ENCODE data around the gene TTYH2. TPM values are rescaled to one million over a fixed set of nuclear protein-coding genes. Genes with fewer than 3 reads are reported as not detected.

Gene TTYH2
- total and polyA plus RNA-seq, 3 experiments from 2014 or later = 6.0 to 17.4 (median 17.1) TPM

GRCh38 chr17:74217888-74218287 lies 4.5 kb downstream of the TTYH2 start:
- H3K4me3 ChIP-seq (ENCODE audit: low read length) = no peak overlapping the region
- H3K27me3 ChIP-seq (ENCODE audit: insufficient read depth, low read length, poor library complexity, severe bottlenecking) = no peaks in the 10 kb centered on the region
- ChIA-PET POLR2A (no interaction called here), CTCF (interaction anchor here (1.2 kb wide), 1 partner anchor 79 kb away, joined by 4 read pairs; no protein-coding TSS in a partner anchor)
- peaks cover 4 to 27% (median 10%) of the 10 kb centered on the region in 3 donors for H3K36me3 Mint-ChIP-seq
- no peaks in the 10 kb centered on the region for H3K9me3 Mint-ChIP-seq
- no peaks in the 10 kb centered on the region for H3K36me3 ChIP-seq (ENCODE audit: insufficient read depth, low read length)
- H3K4me3 Mint-ChIP-seq = no peak overlapping the region
- H3K4me1 ChIP-seq (ENCODE audit: insufficient read depth, low read length) = peaks cover 23% of the 10 kb centered on the region
- H3K27ac Mint-ChIP-seq = no peak overlapping the region
- H3K27me3 Mint-ChIP-seq = no peaks in the 10 kb centered on the region
- no peak for DNase-seq
- H3K4me1 Mint-ChIP-seq = peaks cover 25 to 39% (median 33%) of the 10 kb centered on the region in 3 donors
- H3K9me3 ChIP-seq (ENCODE audit: low read length) = no peaks in the 10 kb centered on the region
- H3K27ac ChIP-seq (ENCODE audit: low read depth, low read length) = no peak overlapping the region

DNA sequence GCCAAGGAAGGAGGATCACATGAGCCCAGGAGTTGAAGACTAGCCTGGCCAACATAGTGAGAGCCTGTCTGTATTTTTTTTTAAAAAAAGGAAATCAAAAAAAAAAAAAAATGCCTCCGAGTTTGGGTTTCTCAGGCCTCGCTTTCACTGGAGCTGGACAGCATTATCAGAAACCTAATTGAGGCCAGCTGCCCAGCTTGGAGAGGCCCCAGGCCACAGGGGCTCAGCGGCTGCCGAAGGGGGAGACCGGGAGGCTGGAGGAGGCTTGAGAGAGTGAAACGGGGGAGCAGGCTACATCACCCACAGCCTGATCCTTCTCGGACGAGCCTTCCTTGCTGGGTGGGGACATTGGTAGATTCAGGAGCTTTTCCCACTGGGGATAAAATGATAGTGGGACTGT lies 5.1 kb downstream of the TTYH2 start:
- Histone ChIP-seq H3K27me3 (ENCODE audit: insufficient read depth, low read length, poor library complexity, severe bottlenecking) (no peaks in the 10 kb centered on the region), H3K4me1 (ENCODE audit: insufficient read depth, low read length) (peaks cover 23% of the 10 kb centered on the region), H3K36me3 (ENCODE audit: insufficient read depth, low read length) (no peaks in the 10 kb centered on the region), H3K4me3 (ENCODE audit: low read length) (no peak overlapping the region), H3K27ac (ENCODE audit: low read depth, low read length) (no peak overlapping the region), H3K9me3 (ENCODE audit: low read length) (no peaks in the 10 kb centered on the region)
- Mint-ChIP-seq H3K36me3 (peaks cover 4 to 28% (median 10%) of the 10 kb centered on the region in 3 donors), H3K27me3 (no peaks in the 10 kb centered on the region), H3K4me3 (no peak overlapping the region), H3K4me1 (peaks cover 21 to 34% (median 28%) of the 10 kb centered on the region in 3 donors), H3K9me3 (no peaks in the 10 kb centered on the region), H3K27ac (no peak overlapping the region)
- no peak for DNase-seq
- ChIA-PET CTCF (no interaction called here), POLR2A (interaction anchor here (0.6 kb wide), 1 partner anchor 66 kb away, joined by 3 read pairs; no protein-coding TSS in a partner anchor)

DNA sequence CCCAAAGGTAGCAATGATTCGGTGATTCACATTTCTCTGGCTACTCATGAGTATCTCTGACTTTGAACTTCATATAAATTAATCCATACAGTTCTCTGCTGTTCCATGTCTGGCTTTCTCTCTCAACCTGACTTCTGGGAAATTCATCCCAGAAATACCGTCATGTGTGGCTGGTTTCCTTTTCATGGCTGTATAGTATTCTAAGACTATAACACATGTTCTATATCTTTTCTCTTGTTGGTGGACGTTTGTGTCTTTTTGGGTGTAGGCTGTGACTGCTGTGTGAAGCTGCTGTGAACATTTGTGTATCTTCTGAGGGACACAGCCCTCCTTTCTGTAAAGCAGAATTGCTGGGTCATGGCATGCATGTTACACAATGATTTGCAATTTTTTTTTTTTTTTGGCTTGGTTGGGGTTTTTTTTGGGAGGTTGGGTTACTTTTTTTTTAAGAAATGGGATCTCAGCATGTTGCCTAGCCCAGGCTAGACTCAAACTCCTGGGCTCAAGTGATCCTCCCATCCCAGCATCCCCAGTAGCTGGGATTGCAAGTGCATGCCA lies 6.3 kb downstream of the TTYH2 start:
- Mint-ChIP-seq H3K9me3 (no peaks in the 10 kb centered on the region), H3K36me3 (peaks cover 4 to 40% (median 17%) of the 10 kb centered on the region in 3 donors), H3K27ac (no peak overlapping the region), H3K4me3 (peak overlapping the region in 1 of 7 donors; percentile 6), H3K4me1 (peaks cover 16 to 24% (median 21%) of the 10 kb centered on the region in 3 donors), H3K27me3 (no peaks in the 10 kb centered on the region)
- no peak for DNase-seq
- ChIA-PET POLR2A (no interaction called here), CTCF (no interaction called here)
- Histone ChIP-seq H3K4me1 (ENCODE audit: insufficient read depth, low read length) (peaks cover 15% of the 10 kb centered on the region), H3K4me3 (ENCODE audit: low read length) (no peak overlapping the region), H3K36me3 (ENCODE audit: insufficient read depth, low read length) (no peaks in the 10 kb centered on the region), H3K9me3 (ENCODE audit: low read length) (no peaks in the 10 kb centered on the region), H3K27me3 (ENCODE audit: insufficient read depth, low read length, poor library complexity, severe bottlenecking) (no peaks in the 10 kb centered on the region), H3K27ac (ENCODE audit: low read depth, low read length) (peak overlapping the region; percentile 12)

- Histone ChIP-seq H3K9me3 (ENCODE audit: low read length) (no peaks in the 10 kb centered on the region), H3K27me3 (ENCODE audit: insufficient read depth, low read length, poor library complexity, severe bottlenecking) (no peaks in the 10 kb centered on the region), H3K27ac (ENCODE audit: low read depth, low read length) (peak overlapping the region; percentile 12), H3K4me3 (ENCODE audit: low read length) (no peak overlapping the region), H3K36me3 (ENCODE audit: insufficient read depth, low read length) (no peaks in the 10 kb centered on the region), H3K4me1 (ENCODE audit: insufficient read depth, low read length) (peaks cover 10% of the 10 kb centered on the region)
- no peak for DNase-seq
- H3K27ac Mint-ChIP-seq = no peak overlapping the region
- H3K4me1 Mint-ChIP-seq = peaks cover 13 to 18% (median 15%) of the 10 kb centered on the region in 3 donors
- H3K36me3 Mint-ChIP-seq = peaks cover 4 to 45% (median 18%) of the 10 kb centered on the region in 3 donors
- ChIA-PET CTCF (no interaction called here), POLR2A (no interaction called here)
- H3K9me3 Mint-ChIP-seq = no peaks in the 10 kb centered on the region
- H3K4me3 Mint-ChIP-seq = no peak overlapping the region
- H3K27me3 Mint-ChIP-seq = no peaks in the 10 kb centered on the region
Measured at GRCh38 chr17:74220219-74220618, 6.8 kb downstream of the TTYH2 start.

DNA sequence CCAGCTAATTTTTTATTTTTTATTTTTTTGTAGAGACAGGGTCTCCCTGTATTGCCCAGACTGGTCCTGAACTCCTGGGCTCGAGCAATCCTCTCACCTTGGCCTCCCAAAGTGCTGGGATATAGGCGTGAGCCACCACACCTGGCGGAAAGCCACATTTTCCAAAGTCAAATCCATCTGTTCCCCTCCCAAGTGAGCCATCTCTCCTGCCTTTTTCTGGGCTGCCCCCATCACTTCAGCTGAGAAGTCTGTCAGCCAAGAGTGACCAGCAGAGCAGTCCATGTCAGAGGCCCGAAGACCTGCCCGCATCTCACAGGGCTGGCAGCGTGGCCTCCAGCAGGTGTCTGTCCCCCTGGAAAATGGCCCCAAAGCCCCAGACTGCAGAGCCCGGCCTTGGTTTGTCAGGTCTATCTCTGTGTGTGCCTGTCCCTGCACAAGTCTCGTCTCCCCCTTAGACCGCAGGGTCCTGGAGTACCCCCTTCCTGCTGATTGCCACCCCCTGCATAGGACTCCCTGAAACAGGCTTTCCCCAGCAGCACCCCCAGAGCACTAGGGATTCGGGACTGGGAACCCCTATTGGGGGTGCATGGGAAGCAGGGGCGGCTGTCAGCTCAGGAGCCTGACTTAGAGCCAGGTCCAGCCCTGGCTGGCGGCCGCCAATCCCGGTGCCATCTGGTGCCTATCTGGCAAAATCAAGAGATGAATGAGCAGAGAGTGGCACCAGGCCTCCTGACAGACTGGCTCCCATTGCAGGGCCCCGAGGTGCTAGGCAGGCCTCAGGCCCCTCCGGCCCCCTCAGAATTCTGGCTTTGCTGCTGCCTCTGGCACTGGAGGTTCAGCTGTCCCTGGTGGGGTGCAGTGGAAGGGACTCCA lies 7.8 kb downstream of the TTYH2 start:
- no peak overlapping the region for H3K27ac ChIP-seq (ENCODE audit: low read depth, low read length)
- Mint-ChIP-seq H3K36me3 (peaks cover 4 to 52% (median 18%) of the 10 kb centered on the region in 3 donors), H3K27me3 (no peaks in the 10 kb centered on the region), H3K9me3 (no peaks in the 10 kb centered on the region), H3K4me3 (no peak overlapping the region), H3K27ac (peak overlapping the region in 1 of 8 donors; percentile 24), H3K4me1 (peaks cover 6 to 14% (median 9%) of the 10 kb centered on the region in 3 donors)
- no peaks in the 10 kb centered on the region for H3K36me3 ChIP-seq (ENCODE audit: insufficient read depth, low read length)
- POLR2A ChIA-PET = no interaction called here
- no peaks in the 10 kb centered on the region for H3K9me3 ChIP-seq (ENCODE audit: low read length)
- no peak overlapping the region for H3K4me3 ChIP-seq (ENCODE audit: low read length)
- no peaks in the 10 kb centered on the region for H3K27me3 ChIP-seq (ENCODE audit: insufficient read depth, low read length, poor library complexity, severe bottlenecking)
- H3K4me1 ChIP-seq (ENCODE audit: insufficient read depth, low read length) = peaks cover under 1% of the 10 kb centered on the region
- CTCF ChIA-PET = interaction anchor here (1.4 kb wide), 1 partner anchor 18 kb away, joined by 4 read pairs; the partner anchor contains the start of gene RPL38
- no peak for DNase-seq

DNA sequence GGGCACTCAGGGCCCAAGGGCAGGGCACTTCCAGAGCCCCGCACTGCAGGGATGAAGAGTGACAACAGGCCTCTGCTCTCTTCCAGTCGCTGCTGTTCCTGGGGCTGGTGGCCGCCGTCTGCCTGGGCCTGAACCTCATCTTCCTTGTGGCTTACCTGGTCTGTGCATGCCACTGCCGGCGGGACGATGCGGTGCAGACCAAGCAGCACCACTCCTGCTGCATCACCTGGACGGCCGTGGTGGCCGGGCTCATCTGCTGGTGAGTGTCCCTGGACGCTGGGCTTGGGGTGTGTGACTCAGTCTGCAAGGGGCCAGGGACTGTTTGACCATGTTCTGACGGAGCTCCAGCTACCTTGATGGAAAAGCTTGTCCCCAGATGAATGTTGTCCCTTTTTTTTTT lies 9.0 kb downstream of the TTYH2 start:
- Mint-ChIP-seq H3K36me3 (peaks cover 4 to 53% (median 16%) of the 10 kb centered on the region in 3 donors), H3K27me3 (no peaks in the 10 kb centered on the region), H3K9me3 (no peaks in the 10 kb centered on the region), H3K4me3 (no peak overlapping the region), H3K27ac (no peak overlapping the region), H3K4me1 (peaks cover 5 to 10% (median 10%) of the 10 kb centered on the region in 3 donors)
- ChIA-PET POLR2A (interaction anchor here (0.6 kb wide), 1 partner anchor 65 kb away, joined by 5 read pairs; no protein-coding TSS in a partner anchor), CTCF (interaction anchor here (1.0 to 1.4 kb wide), 4 partner anchors 9 to 78 kb away, joined by 3 to 4 read pairs (median 4); partner anchors contain the start of genes RPL38 and TTYH2)
- no peak overlapping the region for H3K27ac ChIP-seq (ENCODE audit: low read depth, low read length)
- H3K36me3 ChIP-seq (ENCODE audit: insufficient read depth, low read length) = no peaks in the 10 kb centered on the region
- H3K9me3 ChIP-seq (ENCODE audit: low read length) = no peaks in the 10 kb centered on the region
- H3K27me3 ChIP-seq (ENCODE audit: insufficient read depth, low read length, poor library complexity, severe bottlenecking) = no peaks in the 10 kb centered on the region
- H3K4me1 ChIP-seq (ENCODE audit: insufficient read depth, low read length) = no peaks in the 10 kb centered on the region
- DNase-seq = no peak
- no peak overlapping the region for H3K4me3 ChIP-seq (ENCODE audit: low read length)

- H3K36me3 Mint-ChIP-seq = peaks cover 4 to 62% (median 20%) of the 10 kb centered on the region in 3 donors
- no peaks in the 10 kb centered on the region for H3K27me3 Mint-ChIP-seq
- Histone ChIP-seq H3K27ac (ENCODE audit: low read depth, low read length) (no peak overlapping the region), H3K4me3 (ENCODE audit: low read length) (no peak overlapping the region), H3K27me3 (ENCODE audit: insufficient read depth, low read length, poor library complexity, severe bottlenecking) (no peaks in the 10 kb centered on the region), H3K36me3 (ENCODE audit: insufficient read depth, low read length) (no peaks in the 10 kb centered on the region), H3K4me1 (ENCODE audit: insufficient read depth, low read length) (no peaks in the 10 kb centered on the region), H3K9me3 (ENCODE audit: low read length) (no peaks in the 10 kb centered on the region)
- H3K27ac Mint-ChIP-seq = no peak overlapping the region
- peaks cover 5 to 11% (median 10%) of the 10 kb centered on the region in 3 donors for H3K4me1 Mint-ChIP-seq
- CTCF ChIA-PET = no interaction called here
- no peak overlapping the region for H3K4me3 Mint-ChIP-seq
- POLR2A ChIA-PET = no interaction called here
- no peaks in the 10 kb centered on the region for H3K9me3 Mint-ChIP-seq
- no peak for DNase-seq
Measured at GRCh38 chr17:74223901-74224300, 10.5 kb downstream of the TTYH2 start.
